ENCODE results near the gene BNC2.

BNC2 gene

DNA sequence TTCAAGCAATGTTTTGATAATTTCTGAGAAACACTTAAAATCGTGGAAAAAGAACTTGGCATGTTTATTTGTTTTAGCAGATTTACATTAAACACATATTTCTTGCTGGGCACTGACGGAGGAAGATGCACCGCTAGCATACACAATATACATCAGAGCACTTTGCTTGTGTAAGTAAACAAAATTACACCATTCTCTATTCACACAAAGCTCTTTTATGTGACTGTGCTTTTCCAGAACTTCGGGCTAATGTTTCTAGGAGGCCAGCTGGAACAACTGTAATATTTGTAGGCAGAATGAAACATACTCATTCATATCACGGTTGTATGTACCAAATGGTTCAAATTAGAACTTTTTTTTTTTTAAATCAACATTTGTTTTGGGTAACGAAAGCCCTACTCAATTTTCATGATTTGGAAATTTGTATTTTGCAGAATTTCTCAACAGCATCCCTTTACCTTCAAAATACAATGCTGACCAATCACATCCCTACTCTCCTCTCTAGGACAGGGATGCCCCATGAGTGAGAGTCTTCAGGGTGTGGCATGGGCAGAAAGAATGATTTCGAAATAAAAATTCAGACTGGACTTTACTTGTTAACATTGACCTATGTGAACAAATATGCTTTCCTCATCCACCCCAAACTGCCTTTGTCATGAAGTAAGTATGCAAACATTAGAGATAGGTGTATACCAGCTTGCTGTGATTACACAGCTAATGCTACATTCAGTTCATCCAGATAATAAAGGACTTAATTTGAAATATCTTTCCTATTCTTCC, 425.1 kb downstream of the BNC2 start:
- no peak for DNase-seq

DNA sequence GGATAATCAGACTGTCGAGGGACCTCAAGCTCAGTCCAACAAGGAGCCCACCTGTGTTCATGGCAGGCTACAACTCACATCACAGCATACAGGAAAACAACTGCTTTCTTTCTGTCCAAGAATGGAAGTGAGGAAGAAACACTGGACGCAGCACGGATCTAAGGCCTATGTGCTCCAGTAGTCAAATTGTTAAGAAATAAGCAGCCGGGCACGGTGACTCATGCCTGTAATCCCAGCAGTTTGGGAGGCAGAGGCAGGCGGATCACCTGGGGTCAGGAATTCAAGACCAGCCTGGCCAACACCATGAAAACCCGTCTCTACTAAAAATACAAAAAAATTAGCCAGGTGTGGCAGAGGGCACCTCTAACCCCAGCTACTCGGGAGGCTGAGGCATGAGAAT, 427.8 kb downstream of the BNC2 start:
- no peak for DNase-seq

- no peak for DNase-seq
These were observed 428.7 kb downstream of the BNC2 start for GRCh38 chr9:16441791-16442190.

DNA sequence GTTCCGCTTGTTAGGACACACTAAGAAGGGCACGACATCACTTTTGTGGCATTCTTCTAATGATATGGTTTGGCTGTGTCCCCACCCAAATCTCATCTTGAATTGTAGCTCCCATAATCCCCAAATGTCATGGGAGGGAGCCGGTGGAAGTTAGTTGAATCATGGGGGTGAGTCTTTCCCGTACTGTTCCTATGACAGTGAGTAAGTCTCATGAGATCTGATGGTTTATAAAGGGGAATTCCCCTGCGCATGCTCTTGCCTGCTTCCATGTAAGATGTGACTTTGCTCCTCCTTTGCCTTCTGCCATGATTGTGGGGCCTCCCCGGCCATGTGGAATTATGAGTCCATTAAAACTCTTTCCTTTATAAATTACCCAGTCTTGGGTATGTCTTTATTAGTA, 431.6 kb downstream of the BNC2 start:
- peak; percentile 6 to 32 (median 24) for DNase-seq

DNA sequence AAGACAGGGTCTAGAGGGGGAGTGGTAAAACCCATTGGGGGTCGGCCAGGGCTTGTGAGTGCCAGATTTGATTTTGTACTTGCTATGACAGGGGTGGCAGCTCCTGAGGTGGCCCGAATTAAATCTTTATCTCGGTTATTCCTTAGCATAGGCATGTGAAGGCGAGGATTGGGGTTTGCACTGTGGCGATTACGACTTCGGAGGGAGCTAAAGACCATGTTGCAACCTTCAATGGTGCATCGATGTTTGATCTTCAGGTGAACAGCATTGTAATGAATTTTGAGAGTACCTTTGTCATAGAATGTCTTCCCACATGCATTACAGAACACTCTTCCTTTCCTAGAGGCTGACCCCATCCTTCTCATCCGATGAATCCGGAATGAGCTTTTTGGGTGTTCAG, 433.9 kb downstream of the BNC2 start:
- DNase-seq = no peak

DNA sequence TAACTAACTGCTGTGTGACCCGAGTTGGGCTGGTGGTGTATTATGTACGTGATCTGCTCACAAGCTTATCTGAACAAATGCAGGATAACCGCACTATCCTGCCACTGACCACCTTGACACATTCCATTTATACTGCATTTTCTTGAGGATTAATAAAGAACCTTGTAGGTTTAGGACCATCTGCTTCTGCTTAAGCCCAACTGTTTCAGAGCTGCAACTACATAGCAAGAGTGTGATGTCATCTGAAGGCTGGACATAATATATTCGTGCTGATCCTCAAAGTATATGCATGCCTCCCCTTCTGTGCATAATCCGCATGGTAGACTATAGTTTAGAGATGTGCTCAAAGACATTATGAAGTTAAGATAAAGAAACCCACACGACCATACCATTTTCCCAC, 435.9 kb downstream of the BNC2 start:
- DNase-seq = no peak

DNA sequence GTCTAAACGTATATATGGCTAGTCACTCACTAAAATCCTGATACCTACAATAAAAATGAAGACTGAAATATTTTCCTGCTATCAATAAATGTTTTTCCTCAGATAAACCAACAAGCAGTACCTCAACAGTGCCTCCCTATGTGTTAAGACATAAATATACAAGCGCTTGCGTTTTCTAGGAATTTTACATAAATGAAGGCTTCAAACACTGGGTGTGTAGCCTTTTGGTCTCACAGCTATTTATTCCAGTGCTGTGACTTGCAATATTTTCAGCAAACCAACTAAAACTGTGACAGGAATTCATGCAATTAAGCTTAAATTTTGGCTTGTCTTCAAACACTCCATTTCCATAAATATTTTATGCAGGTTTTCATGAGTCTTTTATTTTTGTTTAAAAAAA, 437.0 kb downstream of the BNC2 start:
- no peak for DNase-seq

- no peak for DNase-seq
These were observed 438.6 kb downstream of the BNC2 start for GRCh38 chr9:16431666-16432392.

GRCh38 chr9:16429671-16430070, 440.8 kb downstream of the BNC2 start:
- no peak for DNase-seq

- DNase-seq = no peak
These were observed 442.5 kb downstream of the BNC2 start for GRCh38 chr9:16427873-16428427.

- no peak for DNase-seq
These were observed 443.8 kb downstream of the BNC2 start for GRCh38 chr9:16426716-16427115.

DNA sequence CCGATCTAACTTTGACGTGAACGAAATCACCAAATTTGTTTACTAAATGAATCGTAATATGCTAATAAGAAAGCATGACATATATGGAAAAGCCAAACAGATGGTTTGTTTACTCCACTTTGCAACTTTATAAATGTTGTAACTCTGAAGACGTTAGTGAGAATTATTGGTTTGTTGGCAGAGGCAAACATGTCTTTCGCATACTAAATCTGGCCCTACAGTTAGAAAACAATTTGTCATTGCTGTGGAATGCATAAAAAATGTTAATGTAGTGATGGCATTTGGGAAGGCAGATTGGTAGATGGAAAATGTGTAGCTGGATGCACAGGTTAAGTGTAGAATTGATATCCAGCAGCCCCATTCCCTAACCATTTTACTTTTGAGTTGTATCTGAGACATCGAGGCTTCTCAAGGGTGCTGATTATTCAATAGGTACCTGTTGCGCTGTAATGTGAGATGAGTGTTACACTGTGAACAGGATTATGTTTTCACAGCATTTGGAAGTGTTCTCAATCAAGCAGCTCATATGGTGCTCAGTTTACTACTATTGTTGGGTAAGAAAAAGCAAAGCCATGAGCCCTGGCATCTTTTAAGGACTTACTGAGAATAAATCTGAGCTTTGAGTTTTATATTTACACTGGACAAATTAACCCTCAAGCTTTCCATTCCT, 444.8 kb downstream of the BNC2 start:
- no peak for DNase-seq

DNA sequence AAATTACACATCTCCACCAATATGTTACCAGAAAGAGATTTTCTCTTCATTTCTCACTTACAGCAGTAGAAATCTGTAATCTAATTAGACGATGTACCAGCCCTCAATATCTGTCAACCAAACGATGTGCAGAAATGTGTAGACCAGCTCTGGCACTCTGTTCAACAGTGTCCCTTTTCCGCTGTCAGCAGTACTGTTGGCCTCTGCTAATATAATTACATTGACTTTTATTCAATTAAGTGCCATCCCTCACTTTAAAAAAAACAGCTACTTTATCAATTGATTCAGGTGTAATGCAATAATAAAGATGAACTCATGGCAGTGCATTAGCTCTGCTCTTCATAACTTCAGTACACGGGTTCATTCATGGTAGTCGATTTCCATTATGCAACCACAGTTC, 448.4 kb downstream of the BNC2 start:
- no peak for DNase-seq

- no peak for DNase-seq
These were observed 448.9 kb downstream of the BNC2 start for GRCh38 chr9:16421532-16421931.

- DNase-seq = no peak
These were observed 451.3 kb downstream of the BNC2 start for GRCh38 chr9:16419124-16419523.

GRCh38 chr9:16418721-16419120, 451.7 kb downstream of the BNC2 start:
- no peak for DNase-seq

- no peak for DNase-seq
These were observed 452.7 kb downstream of the BNC2 start for GRCh38 chr9:16417749-16418148.

DNA sequence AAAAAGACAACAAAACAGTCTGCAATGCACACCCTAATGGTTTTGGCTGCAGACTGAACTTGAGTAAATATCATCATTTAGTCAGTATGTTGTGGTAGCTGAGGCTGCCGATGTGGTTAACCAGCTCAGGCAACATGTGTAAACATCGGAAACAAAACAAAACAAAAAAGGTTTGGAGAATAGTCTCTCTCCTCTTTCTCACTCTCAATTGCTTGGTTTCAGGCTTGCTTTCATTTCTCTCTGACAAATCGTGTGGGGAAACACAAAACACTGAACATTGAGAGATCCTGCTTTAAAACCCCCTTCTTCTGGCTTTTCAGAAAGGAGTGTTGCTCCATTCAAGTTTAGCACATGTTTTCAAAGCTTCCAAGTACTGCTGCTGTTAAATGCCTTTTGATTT, 453.3 kb downstream of the BNC2 start:
- no peak for DNase-seq

- DNase-seq = no peak
These were observed 456.0 kb downstream of the BNC2 start for GRCh38 chr9:16414451-16414850.

GRCh38 chr9:16413509-16414016, 456.9 kb downstream of the BNC2 start:
- DNase-seq = peak; percentile 49 to 86 (median 81)

DNA sequence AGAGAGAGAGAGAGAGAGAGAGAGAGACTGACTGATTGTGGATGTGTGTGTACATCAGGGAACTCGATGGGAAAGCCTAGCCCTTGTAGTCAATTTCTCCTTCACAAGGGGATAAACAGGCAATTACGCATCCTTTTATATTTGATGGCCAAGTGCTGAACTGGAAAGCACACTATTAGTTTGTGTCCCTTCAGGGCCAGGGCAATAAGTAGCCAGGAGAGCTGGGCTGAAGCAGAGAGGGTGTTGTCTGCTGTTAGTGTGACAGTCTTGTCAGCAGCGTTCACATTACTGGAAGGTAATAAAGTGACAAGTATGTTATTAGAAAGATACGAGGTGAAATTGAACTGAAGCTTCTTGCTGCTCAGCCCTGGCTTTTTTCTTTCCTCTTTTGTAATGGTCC, 457.7 kb downstream of the BNC2 start:
- DNase-seq = no peak

DNA sequence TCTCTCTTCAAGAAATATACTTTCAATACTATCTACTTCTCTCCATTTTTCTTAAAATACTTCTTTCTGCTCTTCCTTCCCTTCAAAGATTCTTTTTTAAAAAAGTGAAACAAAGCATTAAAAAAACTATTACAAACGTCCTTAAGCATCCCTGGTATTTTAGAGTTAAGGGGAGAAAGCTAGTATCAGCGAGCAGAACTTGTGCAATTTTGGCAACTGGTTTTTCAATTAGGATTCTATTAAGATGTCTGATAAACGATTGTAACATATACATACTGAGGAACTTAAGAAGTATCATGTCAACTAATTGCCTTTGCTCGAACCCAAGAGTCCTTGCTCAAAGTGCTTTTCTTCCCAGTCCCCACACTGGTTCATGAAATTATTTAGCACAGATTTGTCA, 459.2 kb downstream of the BNC2 start:
- DNase-seq = no peak

GRCh38 chr9:16410601-16411280, 459.7 kb downstream of the BNC2 start:
- DNase-seq = no peak

Data from suppressor macrophage treated with lipopolysaccharide for 1 hour (primary cell).